Endothelial cell of umbilical vein (primary cell): ENCODE measurements around the gene HAPLN1. TPM values are rescaled to one million over a fixed set of nuclear protein-coding genes. Genes with fewer than 3 reads are reported as not detected.

Experiments
- BruUV-seq: library from RNA; stranded (reverse); fragments of 400-500 nt; replicated peaks from 2 replicates; lab custom pipeline; 2021; lab: Mats Ljungman, UMichigan
- CTCF ChIA-PET: fragments of 300-600, 350-600 bp; sonication (Branson Sonifier 250); formaldehyde crosslinking; loops from one replicate; lab custom pipeline; 2021; ENCODE audit warnings: antibody characterized with exemption, inconsistent platforms; lab: Charles Lee
- POLR2A ChIA-PET: fragments of 300-600, 350-600 bp; sonication (Branson Sonifier 250); formaldehyde crosslinking; loops from one replicate; lab custom pipeline; 2021; ENCODE audit warnings: antibody characterized with exemption, inconsistent platforms; lab: Charles Lee
- DNase-seq: peaks from one replicate; pipeline ENCODE4 v3.0.0-alpha.2; 2011; ENCODE audit warnings: low read depth, low spot score
- FAIRE-seq: peaks from 2 replicates; lab custom pipeline; 2011; peaks lifted over from hg19 to GRCh38; lab: Jason Lieb, UNC
- H2AFZ ChIP-seq: 2 replicates; pipeline ENCODE4 v1.6.0; 2012; ENCODE audit warnings: low read depth, low read length, control low read depth, inconsistent platforms
- H3K27ac ChIP-seq: 2 replicates; pipeline ENCODE4 v1.5.1; 2011; ENCODE audit warnings: low read depth, mild to moderate bottlenecking, control low read depth, low read length, moderate library complexity; ENCODE audit not compliant: insufficient read depth
- H3K27me3 ChIP-seq, 2 experiments: 2 replicates each; pipeline versions ENCODE4 v1.6.0 to v1.6.1; 2011; ENCODE audit warnings: low read length in 2 of 2, mixed read lengths in 1 of 2; ENCODE audit not compliant: control insufficient read depth in 2 of 2, insufficient read depth in 2 of 2
- H3K36me3 ChIP-seq, 2 experiments: 2 replicates in 1 of 2; 3 replicates in 1 of 2; pipeline ENCODE4 v1.5.1; 2011; ENCODE audit warnings: low read length in 2 of 2, mild to moderate bottlenecking in 1 of 2, moderate library complexity in 1 of 2; ENCODE audit not compliant: control insufficient read depth in 2 of 2, insufficient read depth in 2 of 2; ENCODE audit errors: extremely low read depth in 1 of 2
- H3K4me1 ChIP-seq: 3 replicates; pipeline ENCODE4 v1.5.1; 2011; ENCODE audit warnings: mild to moderate bottlenecking, low read length; ENCODE audit not compliant: control insufficient read depth, insufficient read depth; ENCODE audit errors: extremely low read depth
- H3K4me2 ChIP-seq: 2 replicates; pipeline ENCODE4 v1.6.1; 2011; ENCODE audit warnings: low read length, control low read depth, mixed read lengths; ENCODE audit not compliant: insufficient read depth
- H3K4me3 ChIP-seq, 3 experiments: fragments of 200-600 bp in 1 of 3; sonication (generic), shearing (Covaris generic) in 1 of 3; replicated peaks in 1 of 3; 2 replicates each; pipeline ENCODE4 v1.5.1; 2011 to 2016; ENCODE audit warnings: control low read depth in 3 of 3, low read length in 3 of 3, mild to moderate bottlenecking in 2 of 3, inconsistent platforms in 1 of 3, low read depth in 1 of 3, moderate library complexity in 1 of 3; ENCODE audit not compliant: insufficient read depth in 1 of 3
- H3K79me2 ChIP-seq: 2 replicates; pipeline ENCODE4 v1.6.0; 2012; ENCODE audit warnings: low read length, inconsistent platforms; ENCODE audit not compliant: control insufficient read depth, insufficient read depth
- H3K9ac ChIP-seq: replicated peaks from 2 replicates; pipeline ENCODE3; 2011; ENCODE audit warnings: low read length, control low read depth; ENCODE audit not compliant: insufficient read depth; ENCODE audit errors: extremely low read depth
- H3K9me1 ChIP-seq: replicated peaks from 3 replicates; pipeline ENCODE4 v1.6.0; 2011; ENCODE audit warnings: mild to moderate bottlenecking, low read length; ENCODE audit not compliant: control insufficient read depth, insufficient read depth; ENCODE audit errors: extremely low read depth
- H3K9me3 ChIP-seq: replicated peaks from 2 replicates; pipeline ENCODE4 v1.5.1; 2012; ENCODE audit warnings: low read length, inconsistent platforms; ENCODE audit not compliant: control insufficient read depth, insufficient read depth
- H4K20me1 ChIP-seq: replicated peaks from 2 replicates; pipeline ENCODE3; 2011; ENCODE audit warnings: mild to moderate bottlenecking, low read length; ENCODE audit not compliant: control insufficient read depth, insufficient read depth; ENCODE audit errors: extremely low read depth
- EZH2 ChIP-seq: IDR thresholded peaks from 2 replicates; pipeline ENCODE4 v1.6.1; 2012; ENCODE audit warnings: borderline replicate concordance, low read depth, mild to moderate bottlenecking, moderate library complexity, low read length, inconsistent platforms; ENCODE audit not compliant: severe bottlenecking
- FOS ChIP-seq: IDR thresholded peaks from 2 replicates; pipeline ENCODE4 v1.6.1; 2011; ENCODE audit warnings: mild to moderate bottlenecking, low read length, moderate library complexity, borderline replicate concordance; ENCODE audit not compliant: insufficient read depth
- GATA2 ChIP-seq: IDR thresholded peaks from 2 replicates; pipeline ENCODE4 v1.7.0; 2011; ENCODE audit warnings: low read depth, mild to moderate bottlenecking, moderate library complexity, mixed read lengths, low read length; ENCODE audit not compliant: insufficient read length, insufficient read depth
- JUN ChIP-seq: IDR thresholded peaks from 2 replicates; pipeline ENCODE4 v1.6.1; 2011; ENCODE audit warnings: borderline replicate concordance, low read depth; ENCODE audit not compliant: insufficient read length, insufficient read depth
- MYC ChIP-seq: IDR thresholded peaks from one replicate; pipeline ENCODE4 v1.6.1; 2011; ENCODE audit warnings: mild to moderate bottlenecking, low read depth, low read length
- POLR2A ChIP-seq: IDR thresholded peaks from 2 replicates; pipeline ENCODE4 v1.6.1; 2012; ENCODE audit warnings: low read depth, mild to moderate bottlenecking, control low read depth, low read length
- POLR2AphosphoS5 ChIP-seq: IDR thresholded peaks from 2 replicates; pipeline ENCODE4 v1.6.1; 2012; ENCODE audit warnings: low read depth, mild to moderate bottlenecking, control low read depth, low read length, moderate library complexity; ENCODE audit not compliant: insufficient read depth
- dilution Hi-C: fragments of 300-500 bp; cut with MboI; formaldehyde crosslinking; loops from one replicate; pipeline ENCODE4 v1.15.0; 2019; ENCODE audit warnings: low sequenced_read_pairs; ENCODE audit not compliant: extremely low pct_ligation_motif_present
- intact Hi-C: fragments of 100-400 bp; cut with micrococcal nuclease; formaldehyde crosslinking; loops from one replicate; pipeline ENCODE4 v1.10.0; 2022
- polyA plus RNA-seq, 4 experiments: library from polyadenylated mRNA; depleted of rRNA in 3 of 4; stranded (reverse) in 3 of 4; unstranded in 1 of 4; fragments of >200 nt; gene quantifications; 2 replicates each; pipeline versions ENCODE4 v1.2.1 to v1.2.3, GENCODE V29; 2011 to 2012; ENCODE audit warnings: missing spikeins in 1 of 4
- total RNA-seq: library from RNA; stranded (reverse); gene quantifications from 2 replicates; pipeline ENCODE4 v1.2.3, GENCODE V29; 2021
- TF ChIP-seq, protein P1 (sequence below): IDR thresholded peaks from 2 replicates; pipeline ENCODE4 v1.6.1; 2011; ENCODE audit not compliant: insufficient read depth, insufficient read length
- TF ChIP-seq, protein P2 (sequence below), 2 donors: IDR thresholded peaks; 1 replicate in 1 of 2; 2 replicates in 1 of 2; pipeline ENCODE4 v1.5.1; 2011; ENCODE audit warnings: low read length in 2 of 2, mild to moderate bottlenecking in 2 of 2, moderate library complexity in 2 of 2, control low read depth in 1 of 2, inconsistent platforms in 1 of 2, low read depth in 1 of 2; ENCODE audit not compliant: insufficient read depth in 1 of 2; ENCODE audit errors: extremely low read depth in 1 of 2

HAPLN1 gene
- total and polyA plus RNA-seq, 2 donors (not counting 3 experiments of a cell fraction or from before 2014, with no cell fraction given), result 0.04 TPM; not detected in 1

DNA sequence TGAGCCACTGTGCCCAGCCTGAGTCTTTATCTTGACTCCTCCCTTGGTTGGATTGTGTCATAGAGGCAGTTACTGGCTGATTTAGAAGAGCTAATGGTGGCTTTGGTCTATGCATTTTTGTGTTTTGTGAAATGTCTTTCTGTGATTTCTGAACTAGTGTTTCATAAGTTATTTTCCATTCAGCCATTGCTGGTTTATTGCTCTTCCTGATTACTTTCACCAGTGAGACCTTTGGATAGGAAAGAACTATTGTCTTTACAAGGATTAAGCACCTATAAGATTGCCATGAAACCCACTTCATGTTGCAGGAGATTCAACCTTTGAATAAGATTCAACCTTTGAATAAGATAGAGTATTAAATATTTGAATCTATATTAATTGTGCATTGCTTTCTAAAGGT, 8.7 kb upstream of the HAPLN1 start:
- H3K79me2 ChIP-seq, result no peaks in the 10 kb centered on the region
- TF ChIP-seq GATA2 (no peak), EZH2 (no peak), FOS (no peak), MYC (no peak), POLR2A (no peak), JUN (no peak), POLR2AphosphoS5 (no peak)
- TF ChIP-seq, protein P1, sequence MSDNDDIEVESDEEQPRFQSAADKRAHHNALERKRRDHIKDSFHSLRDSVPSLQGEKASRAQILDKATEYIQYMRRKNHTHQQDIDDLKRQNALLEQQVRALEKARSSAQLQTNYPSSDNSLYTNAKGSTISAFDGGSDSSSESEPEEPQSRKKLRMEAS, result no peak
- TF ChIP-seq, protein P2, sequence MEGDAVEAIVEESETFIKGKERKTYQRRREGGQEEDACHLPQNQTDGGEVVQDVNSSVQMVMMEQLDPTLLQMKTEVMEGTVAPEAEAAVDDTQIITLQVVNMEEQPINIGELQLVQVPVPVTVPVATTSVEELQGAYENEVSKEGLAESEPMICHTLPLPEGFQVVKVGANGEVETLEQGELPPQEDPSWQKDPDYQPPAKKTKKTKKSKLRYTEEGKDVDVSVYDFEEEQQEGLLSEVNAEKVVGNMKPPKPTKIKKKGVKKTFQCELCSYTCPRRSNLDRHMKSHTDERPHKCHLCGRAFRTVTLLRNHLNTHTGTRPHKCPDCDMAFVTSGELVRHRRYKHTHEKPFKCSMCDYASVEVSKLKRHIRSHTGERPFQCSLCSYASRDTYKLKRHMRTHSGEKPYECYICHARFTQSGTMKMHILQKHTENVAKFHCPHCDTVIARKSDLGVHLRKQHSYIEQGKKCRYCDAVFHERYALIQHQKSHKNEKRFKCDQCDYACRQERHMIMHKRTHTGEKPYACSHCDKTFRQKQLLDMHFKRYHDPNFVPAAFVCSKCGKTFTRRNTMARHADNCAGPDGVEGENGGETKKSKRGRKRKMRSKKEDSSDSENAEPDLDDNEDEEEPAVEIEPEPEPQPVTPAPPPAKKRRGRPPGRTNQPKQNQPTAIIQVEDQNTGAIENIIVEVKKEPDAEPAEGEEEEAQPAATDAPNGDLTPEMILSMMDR (IDR thresholded peaks at IDR 0.05; ENCODE audit: extremely low read depth in 1 of 2, insufficient read depth in 1 of 2, low read depth in 1 of 2, low read length in 2 of 2), result no peak
- no peaks in the 10 kb centered on the region for H3K9me3 ChIP-seq
- H3K36me3 ChIP-seq, result no peaks in the 10 kb centered on the region
- DNase-seq, result no peak
- ChIA-PET CTCF (no interaction called here), POLR2A (no interaction called here)
- dilution Hi-C loops, result no loop called here
- no peak for FAIRE-seq
- no peak overlapping the region for H3K4me3 ChIP-seq
- H3K4me1 ChIP-seq, result no peaks in the 10 kb centered on the region
- H3K27me3 ChIP-seq, result no peaks in the 10 kb centered on the region
- no TSS peak for BruUV-seq
- no peak overlapping the region for H2AFZ ChIP-seq
- H3K9ac ChIP-seq, result no peak overlapping the region
- no peak overlapping the region for H3K27ac ChIP-seq
- no peaks in the 10 kb centered on the region for H4K20me1 ChIP-seq
- no peaks in the 10 kb centered on the region for H3K9me1 ChIP-seq
- no peak overlapping the region for H3K4me2 ChIP-seq
- intact Hi-C loops, result no loop called here
